ACHN (cell line): ENCODE data around the gene SNUPN.

ENCODE experiments used
- DNase-seq: peaks from one replicate; pipeline ENCODE4 v3.0.0-alpha.2; 2015
- in situ Hi-C: cut with HindIII; loops from 2 replicates; pipeline ENCODE4 v1.10.0; 2017; ENCODE audit warnings: low sequenced_read_pairs, low pct_ligation_motif_present, low pct_unique_long_range_greater_than_20kb

Gene SNUPN

GRCh38 chr15:75625542-75626347, at the start of gene SNUPN:
Gene SNUPN (minus strand): TSS chr15:75625725. CDS start chr15:75621051, 4,674 bp downstream.
- DNase-seq: peak; percentile 91
- in situ Hi-C loops: no loop called here

GRCh38 chr15:75674366-75674765, 48.8 kb upstream of the SNUPN start:
- in situ Hi-C loops: no loop called here
- DNase-seq: no peak

- in situ Hi-C loops: no loop called here
- DNase-seq: no peak
Measured at GRCh38 chr15:75673426-75674235, 48.1 kb upstream of the SNUPN start.

- no peak for DNase-seq
- in situ Hi-C loops: no loop called here
Measured at GRCh38 chr15:75672646-75673425, 47.3 kb upstream of the SNUPN start.

- in situ Hi-C loops: no loop called here
- no peak for DNase-seq
Measured at GRCh38 chr15:75671730-75672602, 46.4 kb upstream of the SNUPN start.

GRCh38 chr15:75669879-75670212, 44.3 kb upstream of the SNUPN start:
- in situ Hi-C loops: no loop called here
- no peak for DNase-seq

GRCh38 chr15:75669191-75669878, 43.8 kb upstream of the SNUPN start:
- in situ Hi-C loops: no loop called here
- no peak for DNase-seq

GRCh38 chr15:75666823-75667501, 41.4 kb upstream of the SNUPN start:
- DNase-seq: peak; percentile 97
- in situ Hi-C loops: no loop called here

GRCh38 chr15:75663931-75664421, 38.5 kb upstream of the SNUPN start:
- no peak for DNase-seq
- in situ Hi-C loops: no loop called here

GRCh38 chr15:75662823-75663519, 37.4 kb upstream of the SNUPN start:
- in situ Hi-C loops: no loop called here
- no peak for DNase-seq

GRCh38 chr15:75661756-75662140, 36.2 kb upstream of the SNUPN start:
- in situ Hi-C loops: no loop called here
- DNase-seq: no peak

GRCh38 chr15:75661100-75661755, 35.7 kb upstream of the SNUPN start:
- peak; percentile 87 for DNase-seq
- in situ Hi-C loops: no loop called here

GRCh38 chr15:75659928-75660645, 34.6 kb upstream of the SNUPN start:
- DNase-seq: no peak
- in situ Hi-C loops: no loop called here

- DNase-seq: no peak
- in situ Hi-C loops: no loop called here
Measured at GRCh38 chr15:75659141-75659771, 33.7 kb upstream of the SNUPN start.

- no peak for DNase-seq
- in situ Hi-C loops: no loop called here
Measured at GRCh38 chr15:75656813-75657212, 31.3 kb upstream of the SNUPN start.
